Sigmoid colon (tissue), 3 donors: Measurements from ENCODE around the gene AURKAIP1.
"Not testable (repeated sequence)": the region's sequence is repeated elsewhere in the genome, so short reads cannot be mapped to it uniquely, and the experiment has no call there.

Experiments used
- POLR2A ChIP-seq, 2 donors: fragments of 450-650 bp; IDR thresholded peaks; one replicate each; pipeline ENCODE4 v1.6.1; 2016; ENCODE audit warnings: antibody characterized with exemption in 2 of 2, mild to moderate bottlenecking in 2 of 2, moderate library complexity in 2 of 2
- TF ChIP-seq, protein P1 (sequence below), 4 experiments: fragments of 450-650 bp in 3 of 4; fragments of 200-600 bp in 1 of 4; IDR thresholded peaks; one replicate each; pipeline ENCODE4 v1.5.1; 2016 to 2019; ENCODE audit warnings: antibody characterized with exemption in 4 of 4, mild to moderate bottlenecking in 3 of 4, moderate library complexity in 2 of 4

GRCh38 chr1:1417825-1418463, 42.9 kb upstream of the AURKAIP1 start:
- not testable (repeated sequence) for TF ChIP-seq POLR2A (IDR thresholded peaks at IDR 0.05)
- TF ChIP-seq, protein P1, sequence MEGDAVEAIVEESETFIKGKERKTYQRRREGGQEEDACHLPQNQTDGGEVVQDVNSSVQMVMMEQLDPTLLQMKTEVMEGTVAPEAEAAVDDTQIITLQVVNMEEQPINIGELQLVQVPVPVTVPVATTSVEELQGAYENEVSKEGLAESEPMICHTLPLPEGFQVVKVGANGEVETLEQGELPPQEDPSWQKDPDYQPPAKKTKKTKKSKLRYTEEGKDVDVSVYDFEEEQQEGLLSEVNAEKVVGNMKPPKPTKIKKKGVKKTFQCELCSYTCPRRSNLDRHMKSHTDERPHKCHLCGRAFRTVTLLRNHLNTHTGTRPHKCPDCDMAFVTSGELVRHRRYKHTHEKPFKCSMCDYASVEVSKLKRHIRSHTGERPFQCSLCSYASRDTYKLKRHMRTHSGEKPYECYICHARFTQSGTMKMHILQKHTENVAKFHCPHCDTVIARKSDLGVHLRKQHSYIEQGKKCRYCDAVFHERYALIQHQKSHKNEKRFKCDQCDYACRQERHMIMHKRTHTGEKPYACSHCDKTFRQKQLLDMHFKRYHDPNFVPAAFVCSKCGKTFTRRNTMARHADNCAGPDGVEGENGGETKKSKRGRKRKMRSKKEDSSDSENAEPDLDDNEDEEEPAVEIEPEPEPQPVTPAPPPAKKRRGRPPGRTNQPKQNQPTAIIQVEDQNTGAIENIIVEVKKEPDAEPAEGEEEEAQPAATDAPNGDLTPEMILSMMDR (IDR thresholded peaks at IDR 0.05) = not testable (repeated sequence)
